Pancreas (tissue), 10 donors: Measurements from ENCODE around the gene CSF3. TPM values are rescaled to one million over a fixed set of nuclear protein-coding genes. Genes with fewer than 3 reads are reported as not detected.

Experiments used
- ATAC-seq, 4 donors: fragments of 200-7000 bp; cut with Tn5 transposase; one replicate each; pipeline versions ENCODE4 v1.8.0 to v1.9.1; 2020; ENCODE audit warnings: mild to moderate bottlenecking in 4 of 4, moderate library complexity in 4 of 4
- DNase-seq, 6 donors: peaks; one replicate each; pipeline ENCODE4 v3.0.0-alpha.2; 2020
- FAIRE-seq: peaks from 2 replicates; lab custom pipeline; 2012; peaks lifted over from hg19 to GRCh38; lab: Jason Lieb, UNC
- H3K27ac ChIP-seq, 4 donors: fragments of 200-600 bp; sonication (generic); 1 replicate in 3 of 4; 2 replicates in 1 of 4; pipeline versions ENCODE4 v1.5.0 to v1.8.0; 2020
- H3K27me3 ChIP-seq, 4 donors: fragments of 200-600 bp; one replicate each; pipeline ENCODE4 v1.8.0; 2021
- H3K36me3 ChIP-seq, 3 donors: fragments of 200-600 bp; sonication (generic) in 1 of 3; one replicate each; pipeline versions ENCODE4 v1.5.0 to v1.8.0; 2020 to 2021
- H3K4me1 ChIP-seq, 3 donors: fragments of 200-600 bp; one replicate each; pipeline ENCODE4 v1.8.0; 2021
- H3K4me3 ChIP-seq, 4 donors: fragments of 200-600 bp; sonication (generic) in 2 of 4; one replicate each; pipeline versions ENCODE4 v1.5.0 to v1.8.0; 2020 to 2021
- H3K9me3 ChIP-seq, 4 donors: fragments of 200-600 bp; one replicate each; pipeline ENCODE4 v1.8.0; 2021
- CTCF ChIP-seq, 4 donors: fragments of 200-600 bp; sonication (generic) in 3 of 4; IDR thresholded peaks; one replicate each; pipeline versions ENCODE4 v1.5.0 to v1.8.0; 2021; ENCODE audit warnings: antibody characterized with exemption in 4 of 4
- WGBS, 2 donors: extraction: QIAGEN DNeasy Blood & Tissue Kit; methylation state at CpG; one replicate each; pipeline ENCODE4 v1.1.7; 2013; 5-methylcytosine and 5-hydroxymethylcytosine counted together
- intact Hi-C, 3 donors: fragments of 100-400 bp; cut with DNase I; formaldehyde crosslinking; loops; one replicate each; pipeline versions ENCODE4 v1.11.1 to v1.14.2; 2022
- polyA plus RNA-seq, 2 donors: library from polyadenylated mRNA; stranded (reverse); fragments of 200-250 nt; gene quantifications; one replicate each; pipeline ENCODE4 v1.2.3, GENCODE V29; 2013
- total RNA-seq, 6 donors: library from RNA; stranded (reverse); fragmentation: NEBNext Ultra II Directional in 4 of 6; extraction: Animal tissue kit (Norgen Biotek cat#: 25700) in 4 of 6; gene quantifications; one replicate each; pipeline versions ENCODE4 v1.2.1 to v1.2.4, GENCODE V29; 2021 to 2023
- donor health status: healthy with polysubstance abuse.
- donor health status: DM: no; HTN: no; CAD: no; lungs with moderate emphysema.
- donor health status: DM: no; HTN: no; CAD: no.
- donor health status: control.
- donor health status: control.
- donor health status: Bipolar disorder and iron deficiency.
- donor health status: DM: yes; HTN: yes; CAD: no.
- donor health status: DM: no; HTN: no; CAD: no.
- donor health status: DM: no; HTN: no; CAD: no.
- donor health status: DM: yes; HTN: yes; CAD: no.

The CSF3 gene
- total and polyA plus RNA-seq, 8 donors: 0.16 to 3.5 (median 0.23) TPM; not detected in 4

- peak overlapping the region in 1 of 4 donors; percentile 11 for H3K27ac ChIP-seq
- intact Hi-C loops: loop anchor here in 1 of 3 donors (5.0 kb wide), 1 partner anchor 153 kb away; no protein-coding TSS in a partner anchor
- peak; percentile 43 to 68 (median 64) for ATAC-seq
- H3K36me3 ChIP-seq: no peaks in the 10 kb centered on the region
- peak in 1 of 6 donors; percentile 51 for DNase-seq
- peaks cover 0 to 11% (median 11%) of the 10 kb centered on the region in 3 donors for H3K4me1 ChIP-seq
- H3K4me3 ChIP-seq: peak overlapping the region in 1 of 4 donors; percentile 0
- no peak for TF ChIP-seq CTCF (IDR thresholded peaks at IDR 0.05)
- WGBS, 2 donors: 25 to 26% methylated on average over 18 of the region's 18 CpGs
- FAIRE-seq: no peak
- H3K9me3 ChIP-seq: no peaks in the 10 kb centered on the region
- no peaks in the 10 kb centered on the region for H3K27me3 ChIP-seq
Observed at GRCh38 chr17:40014375-40014980, 762 bp upstream of the CSF3 start.

GRCh38 chr17:40015998-40016985 is 1.1 kb downstream of the CSF3 start:
- Histone ChIP-seq H3K27ac (peak overlapping the region in 1 of 4 donors; percentile 10), H3K9me3 (no peaks in the 10 kb centered on the region), H3K4me3 (no peak overlapping the region), H3K4me1 (peaks cover 0 to 11% (median 11%) of the 10 kb centered on the region in 3 donors), H3K27me3 (no peaks in the 10 kb centered on the region), H3K36me3 (peaks cover 0 to 4% (median 0%) of the 10 kb centered on the region in 3 donors)
- DNase-seq: no peak
- TF ChIP-seq CTCF (IDR thresholded peaks at IDR 0.05): no peak
- WGBS, 2 donors: 67 to 75% methylated on average over 20 to 26 of the region's 26 CpGs
- no peak for FAIRE-seq
- intact Hi-C loops: no loop called here
- no peak for ATAC-seq

GRCh38 chr17:40017422-40018080 is 2.3 kb downstream of the CSF3 start:
- H3K27me3 ChIP-seq: no peaks in the 10 kb centered on the region
- intact Hi-C loops: no loop called here
- FAIRE-seq (no peak), ATAC-seq (no peak), DNase-seq (no peak)
- TF ChIP-seq CTCF (IDR thresholded peaks at IDR 0.05): no peak
- no peak overlapping the region for H3K4me3 ChIP-seq
- H3K9me3 ChIP-seq: no peaks in the 10 kb centered on the region
- peaks cover 0 to 16% (median 0%) of the 10 kb centered on the region in 3 donors for H3K36me3 ChIP-seq
- 55 to 60% methylated on average over 15 of the region's 15 CpGs for WGBS, 2 donors
- H3K4me1 ChIP-seq: peaks cover 0 to 11% (median 11%) of the 10 kb centered on the region in 3 donors
- H3K27ac ChIP-seq: no peak overlapping the region

- WGBS, 2 donors: 68 to 69% methylated on average over 15 of the region's 15 CpGs
- ATAC-seq (no peak), FAIRE-seq (no peak), DNase-seq (peak in 2 of 6 donors; percentile 44 to 56)
- Histone ChIP-seq H3K9me3 (no peaks in the 10 kb centered on the region), H3K4me1 (peaks cover 0 to 16% (median 15%) of the 10 kb centered on the region in 3 donors), H3K27ac (no peak overlapping the region), H3K4me3 (no peak overlapping the region), H3K27me3 (no peaks in the 10 kb centered on the region), H3K36me3 (peaks cover 0 to 20% (median 0%) of the 10 kb centered on the region in 3 donors)
- intact Hi-C loops: no loop called here
- no peak for TF ChIP-seq CTCF (IDR thresholded peaks at IDR 0.05)
Observed at GRCh38 chr17:40018211-40019121, 3.2 kb downstream of the CSF3 start.
